Stimulated activated naive CD4-positive, alpha-beta T cell (primary cell): Measurements from ENCODE around the gene HIKESHI.
"Not testable (repeated sequence)": the region's sequence is repeated elsewhere in the genome, so short reads cannot be mapped to it uniquely, and the experiment has no call there.

Source experiments
- DNase-seq, 6 experiments: peaks; one replicate each; lab custom pipeline; 2025; lab: John Stamatoyannopoulos, UW

HIKESHI gene

DNA sequence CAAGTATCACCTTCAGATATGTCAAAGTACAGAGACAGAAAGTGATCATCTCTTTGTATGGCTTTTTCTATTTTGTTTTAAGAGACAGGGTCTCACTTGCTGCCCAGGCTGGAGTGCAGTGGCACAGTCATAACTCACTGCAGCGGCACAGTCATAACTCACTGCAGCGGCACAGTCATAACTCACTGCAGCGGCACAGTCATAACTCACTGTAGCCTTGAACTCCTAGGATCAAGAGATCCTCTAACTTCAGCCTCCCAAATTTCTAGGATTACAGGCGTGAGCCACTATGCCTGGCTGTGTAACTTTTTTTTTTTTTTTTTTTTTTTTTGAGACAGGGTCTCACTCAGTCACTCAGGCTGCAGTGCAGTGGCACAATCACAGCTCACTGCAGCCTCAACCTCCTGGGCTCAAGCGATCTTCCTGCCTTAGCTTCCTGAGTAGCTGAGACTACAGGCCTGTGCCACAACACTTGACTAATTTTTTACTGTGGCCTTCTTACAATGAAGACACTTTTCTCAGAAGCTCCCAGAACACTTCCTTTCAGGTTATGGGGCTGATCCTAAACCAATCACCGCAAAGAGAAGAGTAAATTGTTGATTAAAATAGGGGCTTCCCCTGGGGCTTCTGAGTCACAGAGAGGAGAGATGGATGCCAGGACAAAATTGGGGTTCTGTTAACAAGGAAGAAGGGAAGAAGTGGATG is 9.0 kb upstream of the HIKESHI start:
- DNase-seq: no peak

- DNase-seq: no peak
Measured at GRCh38 chr11:86294026-86294425, 8.0 kb upstream of the HIKESHI start.

DNA sequence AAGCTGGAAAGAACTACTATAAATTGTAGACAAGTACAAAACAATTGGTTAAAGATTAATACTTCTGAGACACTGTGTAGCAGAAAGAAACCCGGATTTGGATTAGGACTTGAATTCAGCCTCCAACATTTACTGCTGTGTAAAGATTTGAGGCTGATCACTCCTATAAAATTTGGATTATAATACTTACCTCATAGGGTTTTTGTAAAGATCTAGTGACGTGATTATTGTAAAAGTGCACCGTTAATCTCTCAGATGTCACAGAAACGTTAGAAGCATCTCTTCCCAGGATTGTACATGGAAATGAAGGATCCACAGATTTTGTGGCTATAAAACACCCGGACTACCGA is 323 bp upstream of the HIKESHI start:
- no peak for DNase-seq

- no peak for DNase-seq
Measured at GRCh38 chr11:86303257-86303656, 1.2 kb downstream of the HIKESHI start.

- DNase-seq: not testable (repeated sequence)
Measured at GRCh38 chr11:86308710-86309109, 6.7 kb downstream of the HIKESHI start.

DNA sequence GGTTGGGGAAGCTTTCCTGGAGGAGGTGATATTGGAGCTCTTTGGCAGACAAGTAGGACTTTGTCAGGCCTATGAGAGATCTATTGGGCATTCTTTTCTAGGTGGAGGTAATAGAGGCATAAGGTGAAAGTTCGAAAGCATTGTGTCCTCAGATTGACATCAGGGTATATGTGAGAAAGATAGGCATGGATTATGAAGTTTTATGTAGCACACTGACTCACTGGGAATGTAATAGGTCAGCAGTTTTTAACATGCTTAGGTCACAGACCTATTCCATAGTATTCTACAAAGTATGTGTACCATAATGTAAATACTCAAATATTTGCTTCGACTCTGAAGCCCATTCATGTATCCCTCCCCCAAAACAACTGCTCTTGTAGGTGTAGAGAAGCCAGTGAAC is 11.8 kb downstream of the HIKESHI start:
- no peak for DNase-seq

GRCh38 chr11:86314636-86315035 is 12.6 kb downstream of the HIKESHI start:
- DNase-seq: no peak

- no peak for DNase-seq
Measured at GRCh38 chr11:86335131-86335767, 33.2 kb downstream of the HIKESHI start.

DNA sequence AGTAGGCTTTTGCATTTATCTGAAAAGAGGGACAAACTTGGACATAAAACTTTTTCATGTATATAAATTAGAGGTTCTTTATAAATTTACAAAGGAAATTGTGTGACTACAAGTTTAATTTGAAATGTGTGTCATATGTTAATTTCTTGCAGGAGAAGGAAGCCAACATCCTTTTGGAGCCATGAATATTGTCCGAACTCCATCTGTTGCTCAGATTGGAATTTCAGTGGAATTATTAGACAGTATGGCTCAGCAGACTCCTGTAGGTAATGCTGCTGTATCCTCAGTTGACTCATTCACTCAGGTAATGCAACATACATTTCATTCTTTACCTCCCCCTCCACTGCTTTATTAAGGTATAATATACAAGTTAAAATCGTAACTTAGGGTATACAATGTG is 35.2 kb downstream of the HIKESHI start:
- no peak for DNase-seq

GRCh38 chr11:86341382-86341781 is 39.3 kb downstream of the HIKESHI start:
- DNase-seq: no peak

DNA sequence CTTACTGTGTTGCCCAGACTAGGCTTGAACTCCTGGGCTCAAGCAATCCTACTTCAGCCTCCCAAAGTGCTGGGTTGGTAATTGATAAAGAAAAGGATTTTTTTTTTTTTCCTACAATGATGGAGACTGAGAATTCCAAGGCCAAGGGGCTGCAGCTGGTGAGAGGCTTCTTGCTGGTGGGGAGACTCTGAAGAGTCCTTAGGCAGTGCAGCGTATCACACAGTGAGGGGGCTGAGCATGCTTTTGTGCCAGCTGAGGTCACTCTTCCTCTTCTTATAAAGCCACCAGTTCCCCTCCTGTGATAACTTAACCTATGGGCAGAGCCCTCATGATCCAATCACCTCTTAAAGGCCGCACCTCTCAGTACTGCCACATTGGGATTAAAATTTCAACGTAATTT is 44.5 kb downstream of the HIKESHI start:
- DNase-seq: no peak

DNA sequence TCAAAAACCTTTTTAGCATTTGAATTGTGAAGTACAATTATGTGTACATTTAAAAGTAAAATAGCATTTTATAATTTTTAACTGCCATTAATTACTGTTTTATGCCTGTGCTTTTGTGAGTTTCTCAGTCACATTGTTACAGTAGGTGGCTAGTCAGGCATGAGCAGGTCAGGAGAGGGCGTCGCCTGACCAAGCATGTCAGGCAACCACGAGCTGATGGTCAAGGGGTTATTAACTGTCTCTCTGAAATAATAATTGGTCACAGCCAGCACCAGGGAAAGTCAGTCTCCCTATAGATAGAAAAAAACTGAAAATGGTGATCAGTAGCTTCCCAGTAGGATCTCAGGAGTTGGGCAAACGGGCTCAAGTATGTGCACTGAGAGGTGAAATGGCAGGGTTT is 53.2 kb downstream of the HIKESHI start:
- DNase-seq: no peak

GRCh38 chr11:86357412-86357811 is 55.4 kb downstream of the HIKESHI start:
- not testable (repeated sequence) for DNase-seq

GRCh38 chr11:86358720-86359119 is 56.7 kb downstream of the HIKESHI start:
- no peak for DNase-seq

- no peak for DNase-seq
Measured at GRCh38 chr11:86360775-86361395, 58.8 kb downstream of the HIKESHI start.

GRCh38 chr11:86363424-86363823 is 61.4 kb downstream of the HIKESHI start:
- no peak for DNase-seq

DNA sequence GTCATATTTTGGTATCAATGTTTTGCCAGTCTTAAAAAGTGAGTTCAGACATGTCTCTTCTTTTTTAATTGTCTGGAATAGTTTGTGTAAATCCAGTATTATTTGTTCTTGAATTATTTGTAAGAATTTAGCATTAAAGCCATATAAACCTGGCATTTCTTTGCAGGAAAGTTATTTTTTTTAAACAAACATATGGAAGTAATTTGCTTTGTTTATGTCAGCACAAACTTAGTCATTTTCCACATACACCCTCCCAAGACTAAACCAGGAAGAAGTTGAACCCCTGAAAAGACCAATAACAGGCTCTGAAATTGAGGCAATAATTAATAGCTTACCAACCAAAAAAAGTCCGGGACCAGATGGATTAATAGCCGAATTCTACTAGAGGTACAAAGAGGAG is 63.5 kb downstream of the HIKESHI start:
- DNase-seq: no peak

DNA sequence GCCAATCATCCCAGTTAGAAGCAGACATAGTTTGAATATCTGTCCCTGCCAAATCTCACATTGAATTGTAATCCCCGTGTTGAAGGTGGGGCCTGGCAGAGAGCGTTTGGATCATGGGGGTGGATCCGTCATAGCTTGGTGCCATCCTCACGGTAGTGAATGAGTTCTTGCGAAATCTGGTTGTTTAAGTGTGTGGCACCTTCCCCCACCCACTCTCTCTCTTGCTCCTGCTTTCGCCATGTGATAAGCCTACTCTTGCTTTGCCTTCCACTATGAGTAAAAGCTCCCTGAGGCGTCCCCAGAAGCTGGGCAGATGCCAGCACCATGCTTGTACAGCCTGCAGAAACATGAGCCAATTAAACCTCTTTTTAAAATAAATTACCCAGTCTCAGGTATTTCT is 67.6 kb downstream of the HIKESHI start:
- no peak for DNase-seq

GRCh38 chr11:86370171-86370570 is 68.1 kb downstream of the HIKESHI start:
- DNase-seq: no peak

GRCh38 chr11:86370922-86371594 is 69.0 kb downstream of the HIKESHI start:
- no peak for DNase-seq

GRCh38 chr11:86372041-86372440 is 70.0 kb downstream of the HIKESHI start:
- DNase-seq: no peak

DNA sequence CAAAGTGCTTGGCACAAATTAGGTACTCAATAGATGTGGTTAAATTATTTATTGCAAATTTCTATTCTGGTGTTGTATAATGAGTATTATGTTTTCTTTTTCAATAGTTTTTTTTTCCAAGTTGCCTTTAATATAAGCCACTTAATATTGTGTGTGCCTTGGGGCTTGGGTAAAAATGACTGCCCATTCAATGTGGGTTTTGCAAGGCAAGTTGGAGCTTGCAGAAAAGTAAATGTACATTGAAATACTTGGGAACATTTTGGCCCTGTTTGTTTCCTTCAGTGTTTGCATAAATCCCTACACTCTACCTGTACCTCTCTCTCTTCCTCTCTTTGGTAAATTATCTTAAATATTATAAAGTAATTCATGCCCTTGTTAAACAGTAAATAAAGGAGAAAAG is 70.5 kb downstream of the HIKESHI start:
- no peak for DNase-seq

DNA sequence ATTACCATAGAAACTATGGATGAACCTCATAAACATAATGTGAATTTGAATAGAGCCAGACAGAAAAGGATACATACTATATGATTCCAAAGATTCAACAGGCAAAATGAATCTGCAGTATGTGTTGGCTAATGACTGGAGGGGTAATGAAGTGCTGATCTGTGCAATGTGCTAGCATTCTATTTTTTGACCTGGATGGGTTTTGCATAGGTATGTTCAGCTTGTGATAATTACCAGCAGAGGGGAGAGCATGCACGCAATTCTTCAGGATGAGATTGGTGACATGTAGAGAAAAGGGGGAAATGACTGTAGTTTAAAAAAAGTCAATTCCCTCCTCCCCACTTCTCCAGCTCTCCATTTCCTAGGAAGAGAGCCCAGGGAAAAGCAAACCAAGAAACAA is 72.0 kb downstream of the HIKESHI start:
- no peak for DNase-seq
